PFSK-1 (cell line): Measurements from ENCODE around the gene PRR33.

ENCODE experiments used
- POLR2AphosphoS5 ChIP-seq: IDR thresholded peaks from 2 replicates; pipeline ENCODE4 v1.6.1; 2012; ENCODE audit warnings: low read depth, mild to moderate bottlenecking, control low read depth, low read length, moderate library complexity
- REST ChIP-seq, 2 experiments: IDR thresholded peaks; 2 replicates each; pipeline versions ENCODE4 v1.6.1 to v1.8.0; 2011 to 2012; ENCODE audit warnings: low read depth in 2 of 2, low read length in 2 of 2, control low read depth in 1 of 2, inconsistent platforms in 1 of 2, mild to moderate bottlenecking in 1 of 2, moderate library complexity in 1 of 2; ENCODE audit not compliant: insufficient read depth in 1 of 2
- SIN3A ChIP-seq: IDR thresholded peaks from 2 replicates; pipeline ENCODE4 v1.6.1; 2012; ENCODE audit warnings: mild to moderate bottlenecking, low read length, moderate library complexity, borderline replicate concordance; ENCODE audit not compliant: insufficient read depth
- TAF1 ChIP-seq: IDR thresholded peaks from 2 replicates; pipeline ENCODE4 v1.6.1; 2012; ENCODE audit warnings: low read length, control low read depth, borderline replicate concordance; ENCODE audit not compliant: insufficient read depth

GRCh38 chr11:1879941-1880720, 11.6 kb downstream of the PRR33 start:
- TF ChIP-seq REST (IDR thresholded peaks at IDR 0.05; ENCODE audit: insufficient read depth in 1 of 2, low read depth in 2 of 2, low read length in 2 of 2), result peak in 1 of 2 experiments; percentile 52; a peak in 1 of 4 replicates
- peak; percentile 55; the same call in 1 of the 2 replicates for TF ChIP-seq TAF1
- no peak; the same call in none of the 2 replicates for TF ChIP-seq POLR2AphosphoS5
- TF ChIP-seq SIN3A, result no peak
